GM21381 (cell line): ENCODE results near the gene GLRA1.
"Not testable (repeated sequence)": the region's sequence is repeated elsewhere in the genome, so short reads cannot be mapped to it uniquely, and the experiment has no call there.

Source experiments
- ATAC-seq: cut with Tn5 transposase; IDR thresholded peaks from one replicate; pipeline ENCODE4 v1.9.1; 2021; ENCODE audit warnings: mild to moderate bottlenecking, moderate library complexity; ENCODE audit not compliant: unreplicated experiment

GLRA1 gene

GRCh38 chr5:151820271-151820670, 104.4 kb downstream of the GLRA1 start:
- no peak for ATAC-seq

DNA sequence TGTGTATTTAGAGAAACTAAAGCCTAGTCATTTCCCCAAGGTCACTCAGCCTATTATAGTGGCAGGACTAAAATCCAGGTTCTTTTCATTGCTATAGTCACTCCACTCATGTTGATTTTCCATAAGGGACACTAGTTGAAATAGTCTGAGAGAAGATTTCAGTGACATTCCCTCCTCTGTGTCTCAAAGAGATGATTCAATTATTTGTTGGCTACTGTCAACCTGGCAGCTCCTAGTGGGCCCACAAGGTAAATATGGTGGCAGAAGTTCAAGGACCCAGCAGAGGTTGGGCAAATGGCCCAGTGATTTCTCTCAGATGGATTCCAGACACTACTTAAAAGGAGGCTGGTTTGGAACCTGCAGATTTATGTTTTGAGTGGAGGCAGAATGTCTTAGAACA, 104.8 kb downstream of the GLRA1 start:
- ATAC-seq: no peak

- ATAC-seq: no peak
These were observed 109.6 kb downstream of the GLRA1 start for GRCh38 chr5:151815051-151815450.

DNA sequence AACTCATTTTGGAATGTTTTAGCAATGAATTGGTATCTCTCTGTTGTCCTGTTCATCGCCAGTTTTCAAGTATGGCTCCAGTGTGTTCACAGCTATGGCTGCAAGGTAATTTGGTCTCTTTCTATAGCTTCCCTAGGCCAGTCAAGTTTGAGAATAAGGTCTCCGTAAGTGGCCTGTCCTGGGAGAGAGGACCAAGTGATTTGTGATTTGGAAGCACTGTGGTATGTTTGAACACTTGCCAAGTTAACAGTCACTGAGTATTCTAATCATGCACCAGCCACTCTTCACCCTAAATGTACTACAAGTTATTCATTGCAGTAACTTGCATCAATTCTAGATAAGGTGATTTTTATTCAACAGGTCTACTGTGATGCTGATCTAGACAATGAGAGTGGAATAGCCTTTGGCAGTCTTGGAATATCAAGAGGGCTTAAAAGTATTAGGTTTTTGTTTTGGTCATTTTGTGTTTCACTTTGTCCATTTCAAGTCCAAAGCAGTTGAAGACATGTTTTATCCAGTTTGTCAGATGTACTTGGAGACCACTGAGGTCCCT, 111.8 kb downstream of the GLRA1 start:
- ATAC-seq: no peak

- ATAC-seq: no peak
These were observed 112.9 kb downstream of the GLRA1 start for GRCh38 chr5:151811593-151812321.

- ATAC-seq: no peak
These were observed 113.8 kb downstream of the GLRA1 start for GRCh38 chr5:151810897-151811296.

DNA sequence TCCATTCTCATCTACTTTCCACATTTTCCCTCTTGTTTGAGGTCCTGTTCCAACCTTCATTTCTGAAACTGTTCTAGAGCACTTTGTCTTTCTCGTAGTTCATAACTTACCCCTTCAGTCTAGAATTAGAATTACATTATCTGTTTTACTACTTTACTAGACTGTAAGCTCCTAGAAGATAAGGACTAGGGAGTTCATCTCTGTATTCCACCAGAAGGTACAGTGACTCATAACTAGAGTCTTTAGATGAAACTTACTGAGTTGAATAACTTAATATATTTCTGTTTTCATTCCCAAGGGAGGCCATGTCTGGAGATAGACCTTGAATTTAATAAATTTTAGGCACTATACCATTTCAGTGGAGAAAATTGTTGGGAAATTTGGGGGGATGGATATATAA, 114.2 kb downstream of the GLRA1 start:
- ATAC-seq: no peak

DNA sequence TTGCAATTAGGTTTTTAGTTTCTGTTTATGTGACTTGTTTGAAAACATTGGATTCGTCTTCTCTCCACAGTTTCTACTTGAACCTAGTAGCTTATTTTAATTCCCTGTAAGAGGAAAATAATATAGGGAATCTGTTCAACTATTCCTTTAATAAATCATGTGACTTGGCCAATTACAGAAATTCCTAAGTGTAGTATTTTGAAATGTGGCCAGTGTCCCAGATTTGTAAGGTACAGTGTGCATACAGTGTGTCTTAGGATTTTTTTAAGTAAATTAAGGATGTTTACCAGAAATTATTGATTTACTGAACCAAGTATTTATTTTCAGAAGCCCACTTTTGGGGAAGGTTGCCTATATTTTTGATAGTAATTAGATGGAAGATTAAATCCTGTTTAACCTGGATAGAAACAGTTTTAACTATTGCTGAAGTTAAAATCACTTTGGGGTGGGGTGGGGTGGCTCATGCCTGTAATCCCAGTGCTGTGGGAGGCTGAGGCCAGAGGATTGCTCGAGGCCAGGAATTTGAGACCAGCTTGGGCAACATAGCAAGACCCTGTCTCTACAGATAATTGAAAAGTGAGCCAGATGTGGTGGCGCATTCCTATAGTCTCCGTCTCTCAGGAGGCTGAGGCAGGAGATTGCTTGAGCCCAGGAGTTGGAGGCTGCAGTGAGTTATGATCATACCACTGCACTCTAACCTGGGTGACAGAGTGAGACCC, 116.0 kb downstream of the GLRA1 start:
- ATAC-seq: no peak

- no peak for ATAC-seq
These were observed 119.0 kb downstream of the GLRA1 start for GRCh38 chr5:151805414-151806223.

DNA sequence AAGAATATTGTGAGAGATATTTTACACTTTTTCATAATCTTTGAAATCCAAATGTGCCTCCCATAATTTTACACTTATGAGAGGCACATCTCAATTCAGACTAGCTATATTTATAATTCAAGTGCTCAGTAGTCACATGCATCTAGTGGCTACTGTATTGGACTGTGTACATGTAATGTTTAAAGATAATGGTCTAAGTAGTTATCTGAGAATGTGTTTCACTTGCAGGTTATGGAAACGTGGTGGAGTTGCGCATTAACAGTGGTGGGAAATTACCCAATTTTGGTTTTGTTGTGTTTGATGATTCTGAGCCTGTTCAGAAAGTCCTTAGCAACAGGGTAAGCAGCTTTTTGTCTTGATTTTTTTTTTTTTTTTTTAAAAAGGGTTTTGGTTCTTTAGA, 124.1 kb downstream of the GLRA1 start:
- ATAC-seq: no peak

GRCh38 chr5:151799407-151799806, 125.2 kb downstream of the GLRA1 start:
- no peak for ATAC-seq

- ATAC-seq: no peak
These were observed 126.0 kb downstream of the GLRA1 start for GRCh38 chr5:151798674-151799073.

DNA sequence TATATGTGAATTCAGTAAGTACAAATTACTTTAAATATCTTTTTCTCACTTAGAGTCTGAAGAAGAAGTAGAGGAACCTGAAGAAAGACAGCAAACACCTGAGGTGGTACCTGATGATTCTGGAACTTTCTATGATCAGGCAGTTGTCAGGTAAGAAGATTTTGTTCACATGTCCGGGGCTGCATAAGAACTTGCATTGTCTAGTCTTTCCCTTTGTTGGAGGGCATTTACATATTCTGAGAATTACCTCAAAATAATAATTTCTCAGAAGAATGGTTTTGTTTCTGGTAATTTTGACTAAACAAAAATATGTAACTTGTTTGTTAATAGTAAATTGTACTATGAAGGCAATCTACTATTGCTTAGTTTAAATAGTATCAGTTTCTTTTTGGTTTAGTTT, 129.2 kb downstream of the GLRA1 start:
- ATAC-seq: no peak

- ATAC-seq: no peak
These were observed 131.3 kb downstream of the GLRA1 start for GRCh38 chr5:151793358-151793757.

GRCh38 chr5:151787817-151788216, 136.8 kb downstream of the GLRA1 start:
- no peak for ATAC-seq

DNA sequence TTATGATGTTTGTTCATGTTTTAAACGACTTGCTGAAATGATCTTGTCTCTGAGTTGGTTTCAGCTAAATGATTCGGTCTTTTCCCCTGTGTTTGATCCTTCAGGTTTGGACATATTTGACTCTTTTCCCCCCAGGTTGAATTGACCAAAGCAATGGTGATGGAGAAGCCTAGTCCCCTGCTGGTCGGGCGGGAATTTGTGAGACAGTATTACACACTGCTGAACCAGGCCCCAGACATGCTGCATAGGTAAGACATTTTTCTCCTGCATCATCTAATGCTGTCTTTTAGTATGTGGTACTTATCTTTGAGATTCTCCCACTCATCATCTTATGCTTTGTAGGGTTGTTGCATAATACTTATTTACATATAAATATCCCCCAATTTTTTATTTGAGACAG, 138.2 kb downstream of the GLRA1 start:
- ATAC-seq: no peak

GRCh38 chr5:151784141-151784540, 140.5 kb downstream of the GLRA1 start:
- no peak for ATAC-seq

DNA sequence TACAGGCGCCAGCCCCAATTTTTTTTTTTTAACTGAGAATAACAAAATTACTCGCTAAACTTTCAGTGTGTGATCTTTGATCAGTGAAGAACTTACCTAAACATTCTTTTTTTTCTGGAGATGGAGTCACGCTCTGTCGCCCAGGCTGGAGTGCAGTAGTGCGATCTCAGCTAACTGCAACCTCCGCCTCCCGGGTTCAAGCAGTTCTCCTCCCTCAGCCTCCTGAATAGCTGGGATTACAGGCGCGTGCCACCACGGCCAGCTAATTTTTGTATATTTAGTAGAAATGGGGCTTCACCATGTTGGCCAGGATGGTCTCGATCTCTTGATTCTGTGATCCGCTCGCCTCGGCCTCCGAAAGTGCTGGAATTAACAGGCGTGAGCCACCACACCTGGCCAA, 141.0 kb downstream of the GLRA1 start:
- not testable (repeated sequence) for ATAC-seq

- ATAC-seq: no peak
These were observed 143.4 kb downstream of the GLRA1 start for GRCh38 chr5:151781201-151781600.

GRCh38 chr5:151780348-151780747, 144.3 kb downstream of the GLRA1 start:
- ATAC-seq: no peak

GRCh38 chr5:151779531-151780125, 145.0 kb downstream of the GLRA1 start:
- no peak for ATAC-seq
